DOHH2 (cell line): Measurements from ENCODE around the gene HS2ST1.
A peak's percentile ranks its signal among the peaks of the same experiment; 100 is the strongest.

ENCODE experiments used
- H3F3A ChIP-seq: fragments of 200-600 bp; sonication (generic), shearing (Covaris generic); 2 replicates; pipeline ENCODE4 v1.6.0; 2016; ENCODE audit warnings: antibody characterized with exemption, mild to moderate bottlenecking; ENCODE audit not compliant: control insufficient read depth, insufficient read depth
- H3K27ac ChIP-seq: fragments of 200-600 bp; sonication (generic); 2 replicates; pipeline ENCODE4 v1.5.1; 2014; ENCODE audit warnings: low read depth, mild to moderate bottlenecking, low read length, moderate library complexity
- H3K27me3 ChIP-seq: fragments of 200-600 bp; sonication (generic); 2 replicates; pipeline ENCODE4 v1.6.1; 2014; ENCODE audit warnings: mild to moderate bottlenecking, low read length, mixed read lengths; ENCODE audit not compliant: control insufficient read depth
- H3K36me3 ChIP-seq: fragments of 200-600 bp; sonication (generic); 2 replicates; pipeline ENCODE4 v1.6.1; 2014; ENCODE audit warnings: mild to moderate bottlenecking, low read length, moderate library complexity, mixed read lengths; ENCODE audit not compliant: control insufficient read depth
- H3K4me1 ChIP-seq: fragments of 200-600 bp; sonication (generic); 2 replicates; pipeline ENCODE4 v1.6.1; 2014; ENCODE audit warnings: mild to moderate bottlenecking, low read length, mixed read lengths; ENCODE audit not compliant: control insufficient read depth
- H3K4me2 ChIP-seq: fragments of 200-600 bp; sonication (generic); 2 replicates; pipeline ENCODE4 v1.6.0; 2014; ENCODE audit warnings: mild to moderate bottlenecking, low read length, moderate library complexity
- H3K4me3 ChIP-seq: fragments of 200-600 bp; sonication (generic); 2 replicates; pipeline ENCODE4 v1.5.1; 2014; ENCODE audit warnings: mild to moderate bottlenecking, low read length, mixed read lengths
- H3K79me2 ChIP-seq: fragments of 200-600 bp; sonication (generic); 2 replicates; pipeline ENCODE4 v1.6.1; 2014; ENCODE audit warnings: mild to moderate bottlenecking, low read length, mixed read lengths; ENCODE audit not compliant: control insufficient read depth
- H3K9me2 ChIP-seq: fragments of 200-600 bp; sonication (generic); replicated peaks from 2 replicates; pipeline ENCODE4 v1.6.1; 2014; ENCODE audit warnings: mild to moderate bottlenecking, low read length, mixed read lengths; ENCODE audit not compliant: control insufficient read depth
- H3K9me3 ChIP-seq: fragments of 200-600 bp; sonication (generic); 2 replicates; pipeline ENCODE4 v1.6.1; 2014; ENCODE audit warnings: antibody characterized with exemption, low read length, mixed read lengths; ENCODE audit not compliant: control insufficient read depth, insufficient read depth
- H4K20me1 ChIP-seq: fragments of 200-600 bp; sonication (generic); 2 replicates; pipeline ENCODE4 v1.6.0; 2014; ENCODE audit warnings: low read depth, mild to moderate bottlenecking, antibody characterized with exemption, low read length, moderate library complexity; ENCODE audit not compliant: control insufficient read depth, insufficient read depth
- CTCF ChIP-seq: fragments of 200-600 bp; sonication (generic); IDR thresholded peaks from one replicate; pipeline ENCODE4 v1.5.1; 2014; ENCODE audit warnings: antibody characterized with exemption, mild to moderate bottlenecking, low read depth, low read length; ENCODE audit not compliant: poor library complexity, severe bottlenecking
- EZH2phosphoT487 ChIP-seq: fragments of 200-600 bp; sonication (generic); IDR thresholded peaks from 2 replicates; pipeline ENCODE4 v1.6.1; 2017; ENCODE audit warnings: borderline replicate concordance, mild to moderate bottlenecking, antibody characterized with exemption, low read length, moderate library complexity, mixed read lengths

HS2ST1 gene

GRCh38 chr1:86913399-86913895 is 988 bp upstream of the HS2ST1 start:
- Histone ChIP-seq H3K27me3 (no peaks in the 10 kb centered on the region), H3F3A (peaks cover 2% of the 10 kb centered on the region; the same call in 1 of the 2 replicates), H4K20me1 (peaks cover 43% of the 10 kb centered on the region), H3K27ac (peak overlapping the region; percentile 85), H3K4me3 (peak overlapping the region; percentile 86), H3K4me2 (peak overlapping the region; percentile 80), H3K79me2 (peaks cover 95% of the 10 kb centered on the region), H3K9me3 (no peaks in the 10 kb centered on the region), H3K36me3 (peaks cover 88% of the 10 kb centered on the region), H3K4me1 (peaks cover 61% of the 10 kb centered on the region), H3K9me2 (no peaks in the 10 kb centered on the region)
- no peak for TF ChIP-seq EZH2phosphoT487
- no peak for TF ChIP-seq CTCF

GRCh38 chr1:86913896-86914600 is 387 bp upstream of the HS2ST1 start, which contains the start of gene SELENOF:
TSS of gene SELENOF (minus strand) at chr1:86914126. CDS start at chr1:86914111, 15 bp downstream.
- Histone ChIP-seq H3K79me2 (peaks cover 95% of the 10 kb centered on the region), H3K9me2 (no peaks in the 10 kb centered on the region), H3F3A (peaks cover 2% of the 10 kb centered on the region; the same call in 1 of the 2 replicates), H3K4me1 (peaks cover 55% of the 10 kb centered on the region), H3K27me3 (no peaks in the 10 kb centered on the region), H3K36me3 (peaks cover 84% of the 10 kb centered on the region), H4K20me1 (peaks cover 37% of the 10 kb centered on the region), H3K27ac (peak within 1 kb of the TSS; percentile 88), H3K4me2 (peak within 1 kb of the TSS; percentile 80), H3K4me3 (peak within 1 kb of the TSS; percentile 100), H3K9me3 (no peaks in the 10 kb centered on the region)
- TF ChIP-seq CTCF = no peak
- TF ChIP-seq EZH2phosphoT487 = no peak

- H3K4me2 ChIP-seq = peak overlapping the region; percentile 76
- peaks cover 95% of the 10 kb centered on the region for H3K79me2 ChIP-seq
- peaks cover 34% of the 10 kb centered on the region for H4K20me1 ChIP-seq
- H3K4me1 ChIP-seq = peaks cover 43% of the 10 kb centered on the region
- no peaks in the 10 kb centered on the region for H3K27me3 ChIP-seq
- H3K4me3 ChIP-seq = peak overlapping the region; percentile 100
- H3K27ac ChIP-seq = peak overlapping the region; percentile 88
- H3K9me3 ChIP-seq = peaks cover 7% of the 10 kb centered on the region
- no peaks in the 10 kb centered on the region for H3K9me2 ChIP-seq
- peaks cover 2% of the 10 kb centered on the region; the same call in 1 of the 2 replicates for H3F3A ChIP-seq
- TF ChIP-seq EZH2phosphoT487 = no peak
- TF ChIP-seq CTCF = no peak
- H3K36me3 ChIP-seq = peaks cover 84% of the 10 kb centered on the region
Observed at GRCh38 chr1:86914998-86915736, 732 bp downstream of the HS2ST1 start.
